ENCODE results near the gene SCUBE2.
A peak's percentile ranks its signal among the peaks of the same experiment; 100 is the strongest.

SCUBE2 gene

DNA sequence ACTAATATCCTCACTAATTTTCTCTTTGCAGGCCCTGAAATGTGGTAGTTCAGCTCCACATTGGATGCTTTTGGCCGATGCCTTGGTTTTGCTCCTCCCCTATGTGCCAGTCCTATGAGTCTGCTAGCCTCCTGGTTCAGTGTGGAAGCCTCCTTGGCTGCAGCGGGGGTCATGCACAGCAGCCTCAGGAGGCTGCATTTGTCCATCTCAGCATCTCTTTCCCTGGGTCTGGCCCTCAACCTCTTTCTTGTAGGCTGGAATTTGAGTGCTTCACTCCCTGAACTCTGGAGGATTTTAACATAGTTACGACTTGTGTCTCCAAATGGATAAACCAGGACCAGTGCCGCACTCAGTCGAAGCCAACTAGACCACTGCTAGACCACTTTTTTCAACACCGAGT, 34.9 kb downstream of the SCUBE2 start:
- TF ChIP-seq, protein P1, sequence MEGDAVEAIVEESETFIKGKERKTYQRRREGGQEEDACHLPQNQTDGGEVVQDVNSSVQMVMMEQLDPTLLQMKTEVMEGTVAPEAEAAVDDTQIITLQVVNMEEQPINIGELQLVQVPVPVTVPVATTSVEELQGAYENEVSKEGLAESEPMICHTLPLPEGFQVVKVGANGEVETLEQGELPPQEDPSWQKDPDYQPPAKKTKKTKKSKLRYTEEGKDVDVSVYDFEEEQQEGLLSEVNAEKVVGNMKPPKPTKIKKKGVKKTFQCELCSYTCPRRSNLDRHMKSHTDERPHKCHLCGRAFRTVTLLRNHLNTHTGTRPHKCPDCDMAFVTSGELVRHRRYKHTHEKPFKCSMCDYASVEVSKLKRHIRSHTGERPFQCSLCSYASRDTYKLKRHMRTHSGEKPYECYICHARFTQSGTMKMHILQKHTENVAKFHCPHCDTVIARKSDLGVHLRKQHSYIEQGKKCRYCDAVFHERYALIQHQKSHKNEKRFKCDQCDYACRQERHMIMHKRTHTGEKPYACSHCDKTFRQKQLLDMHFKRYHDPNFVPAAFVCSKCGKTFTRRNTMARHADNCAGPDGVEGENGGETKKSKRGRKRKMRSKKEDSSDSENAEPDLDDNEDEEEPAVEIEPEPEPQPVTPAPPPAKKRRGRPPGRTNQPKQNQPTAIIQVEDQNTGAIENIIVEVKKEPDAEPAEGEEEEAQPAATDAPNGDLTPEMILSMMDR (IDR thresholded peaks at IDR 0.05; ENCODE audit: insufficient read depth, missing control alignments), result no peak
- no peak for FAIRE-seq
- no peak for DNase-seq (ENCODE audit: insufficient read length, low spot score)

DNA sequence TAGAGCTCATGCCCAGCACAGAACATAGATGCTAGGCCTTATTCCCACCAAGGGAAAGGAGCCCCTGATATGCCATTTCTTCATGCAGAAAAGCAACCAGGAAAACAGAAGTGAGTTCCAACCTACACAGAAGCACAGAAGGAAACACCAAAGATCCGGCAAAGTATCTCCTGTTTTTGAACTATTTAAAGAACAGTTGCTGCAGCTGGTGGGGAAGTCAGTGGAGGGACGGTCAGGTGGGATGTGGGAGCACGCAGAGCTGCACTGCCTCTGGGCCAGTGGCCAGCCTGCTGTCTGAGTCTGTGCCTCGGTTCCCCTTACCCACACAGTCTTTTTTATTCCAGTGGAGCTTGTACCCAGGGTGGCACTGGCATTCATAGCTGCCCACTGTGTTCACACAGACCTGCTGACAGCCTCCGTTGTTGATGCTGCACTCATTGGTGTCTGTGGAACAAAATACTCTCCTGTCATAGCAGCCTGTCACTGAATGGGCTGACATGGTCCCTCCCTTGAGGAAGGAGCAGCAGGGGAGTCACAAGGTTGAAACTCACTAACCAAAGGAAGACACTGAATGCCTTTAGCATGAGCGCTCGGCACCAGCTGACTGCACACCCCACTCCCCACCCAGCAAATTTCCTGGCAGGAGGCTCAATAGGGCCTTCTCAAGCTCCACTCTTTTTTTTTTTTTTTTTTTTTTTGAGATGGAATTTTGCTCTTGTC, 37.9 kb downstream of the SCUBE2 start:
- FAIRE-seq (no peak), DNase-seq (ENCODE audit: insufficient read length, low spot score) (no peak)
- TF ChIP-seq, protein P1 (IDR thresholded peaks at IDR 0.05; ENCODE audit: insufficient read depth, missing control alignments), result no peak

DNA sequence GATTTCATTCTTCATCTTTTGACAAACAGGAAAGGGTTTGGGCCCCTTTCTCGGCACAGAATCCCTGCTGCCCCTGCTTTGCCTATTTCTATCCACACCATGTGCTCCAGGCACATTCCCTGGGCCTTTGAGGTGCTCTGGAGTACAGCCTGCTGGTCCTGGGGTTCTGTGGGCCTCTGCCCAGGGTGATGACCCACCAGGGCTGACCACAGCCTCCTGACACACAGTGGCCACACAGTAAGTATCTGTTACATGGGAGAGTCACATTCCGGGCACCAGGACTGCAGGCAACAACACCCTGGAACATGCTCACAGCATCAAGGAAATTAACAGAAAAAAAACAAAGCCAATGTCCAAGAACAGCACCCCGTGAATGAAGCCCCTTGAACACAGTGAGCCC, 39.1 kb downstream of the SCUBE2 start:
- no peak for FAIRE-seq

DNA sequence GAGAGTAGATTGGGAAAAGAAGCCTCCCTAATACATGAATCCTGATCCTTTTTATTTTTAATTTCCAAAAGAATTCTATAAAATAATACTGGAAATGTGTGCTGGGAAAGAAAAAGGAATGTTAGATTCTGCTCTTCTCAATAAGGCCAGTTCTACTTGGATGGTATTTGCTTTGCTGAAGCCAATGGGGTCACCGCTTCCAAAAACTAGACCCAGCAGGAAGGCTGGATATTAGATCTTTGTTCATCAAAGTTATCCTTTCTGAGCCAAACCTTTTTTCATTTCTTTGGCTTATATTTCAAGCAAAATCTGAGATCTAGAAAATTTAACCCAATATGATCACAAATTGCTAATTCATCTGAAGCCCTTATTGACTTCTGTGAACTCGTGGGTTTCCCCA, 41.4 kb downstream of the SCUBE2 start:
- DNase-seq (ENCODE audit: insufficient read length, low spot score), result no peak
- FAIRE-seq, result no peak
- TF ChIP-seq, protein P1 (IDR thresholded peaks at IDR 0.05; ENCODE audit: insufficient read depth, missing control alignments), result no peak

More for the DNA sequence above, 39.1 kb downstream of the SCUBE2 start:
- TF ChIP-seq, protein P1 (IDR thresholded peaks at IDR 0.05; ENCODE audit: insufficient read depth, missing control alignments), result no peak
- DNase-seq (ENCODE audit: insufficient read length, low spot score), result no peak

DNA sequence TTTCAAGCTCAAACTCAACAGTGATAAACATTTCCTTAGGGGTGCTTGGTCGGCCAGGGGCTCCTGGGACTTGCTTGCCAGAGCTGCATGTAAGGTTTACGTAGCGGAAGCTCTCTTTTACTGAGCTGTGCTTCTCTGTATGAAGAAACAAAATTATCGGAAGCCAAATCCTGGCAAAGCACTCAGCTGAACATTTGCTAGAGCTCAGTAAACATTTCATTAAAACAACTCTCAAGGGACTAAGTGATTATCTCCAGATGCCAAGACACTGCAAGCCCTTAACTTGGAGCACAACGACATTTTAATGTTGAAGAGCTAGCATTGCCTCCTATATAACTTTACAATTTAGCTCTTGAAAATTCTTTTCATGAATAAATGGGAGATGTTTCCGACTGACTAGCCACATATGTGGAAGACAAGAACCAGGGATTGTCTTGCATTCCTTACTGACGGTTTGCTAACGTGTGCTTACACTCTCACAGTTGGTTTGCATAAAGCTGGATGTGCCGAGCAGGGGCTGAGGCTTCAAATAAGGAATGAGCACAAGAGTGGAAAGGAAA, 43.4 kb downstream of the SCUBE2 start:
- peak; percentile 33 for DNase-seq (ENCODE audit: insufficient read length, low spot score)
- FAIRE-seq, result peak; percentile 44
- TF ChIP-seq, protein P1 (IDR thresholded peaks at IDR 0.05; ENCODE audit: insufficient read depth, missing control alignments), result no peak

DNA sequence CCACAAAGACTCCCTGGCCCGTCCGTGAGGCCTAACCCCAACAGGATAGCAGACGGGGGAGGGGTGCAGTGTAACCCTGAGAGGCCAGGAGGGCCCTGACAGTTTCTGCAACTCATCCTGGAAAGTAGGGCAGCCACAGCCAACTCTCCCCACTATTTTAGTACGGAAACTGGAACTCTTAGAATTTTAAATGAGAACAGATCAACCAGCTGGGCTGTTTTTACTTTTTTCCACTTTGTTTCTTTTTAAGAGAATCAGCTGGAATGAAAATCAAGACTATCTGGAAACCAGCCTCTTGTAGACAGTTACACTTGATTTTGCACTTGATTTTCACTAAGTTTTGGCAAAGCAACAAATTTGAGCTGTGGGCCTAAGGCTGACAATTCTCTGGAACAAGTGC, 44.9 kb downstream of the SCUBE2 start:
- FAIRE-seq (no peak), DNase-seq (ENCODE audit: insufficient read length, low spot score) (no peak)
- TF ChIP-seq, protein P1 (IDR thresholded peaks at IDR 0.05; ENCODE audit: insufficient read depth, missing control alignments), result no peak

DNA sequence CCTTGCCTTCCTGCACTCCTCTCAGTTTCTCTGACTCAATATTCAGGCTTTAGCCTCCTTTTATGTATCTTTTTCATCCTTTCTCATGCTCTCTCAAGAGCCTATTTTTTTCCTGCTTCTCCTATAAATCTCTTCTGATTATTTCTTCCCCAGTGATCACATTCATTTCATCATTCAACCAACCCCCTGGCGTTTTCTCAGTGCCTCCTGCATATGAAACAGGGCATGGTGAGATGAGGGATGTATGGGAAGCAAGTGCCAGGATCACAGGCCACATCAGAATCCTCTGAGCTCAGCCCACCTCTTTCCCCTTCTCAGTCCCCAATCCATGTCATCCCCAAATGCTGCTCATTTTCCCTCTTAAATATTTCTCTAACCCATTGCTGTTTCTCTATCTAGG, 48.9 kb downstream of the SCUBE2 start:
- DNase-seq (ENCODE audit: insufficient read length, low spot score) (no peak), FAIRE-seq (no peak)
- TF ChIP-seq, protein P1 (IDR thresholded peaks at IDR 0.05; ENCODE audit: insufficient read depth, missing control alignments), result no peak

All from D721Med (cell line).